ENCODE data around the gene INTS1. TPM values are rescaled to one million over a fixed set of nuclear protein-coding genes. Genes with fewer than 3 reads are reported as not detected.
A peak's percentile ranks its signal among the peaks of the same experiment; 100 is the strongest.

The INTS1 gene
- total RNA-seq, 1 donor = 66.2 TPM

GRCh38 chr7:1459920-1460820, 44.0 kb downstream of the INTS1 start:
- no peak for TF ChIP-seq CTCF (IDR thresholded peaks at IDR 0.05; ENCODE audit: extremely low read depth, low read depth, low read length)
- Histone ChIP-seq H3K27me3 (ENCODE audit: insufficient read depth, low read length) (peaks cover 6% of the 10 kb centered on the region), H3K4me2 (ENCODE audit: insufficient read depth, low read length) (peak overlapping the region; percentile 81), H2AFZ (ENCODE audit: low read length) (peak overlapping the region; percentile 66), H4K20me1 (ENCODE audit: insufficient read depth, low read length) (peaks cover 24% of the 10 kb centered on the region), H3K4me3 (ENCODE audit: insufficient read depth, low read length) (peak overlapping the region; percentile 67), H3K79me2 (ENCODE audit: insufficient read depth, low read length) (peaks cover 36% of the 10 kb centered on the region), H3K4me1 (ENCODE audit: insufficient read depth, low read length) (peaks cover 40% of the 10 kb centered on the region), H3K36me3 (ENCODE audit: insufficient read depth, low read length) (no peaks in the 10 kb centered on the region), H3K27ac (ENCODE audit: low read depth, low read length) (peak overlapping the region; percentile 63), H3K9me3 (ENCODE audit: low read depth, low read length) (no peaks in the 10 kb centered on the region)
- DNase-seq (ENCODE audit: insufficient read length, low spot score, missing footprints) = no peak

- peaks cover 47% of the 10 kb centered on the region for H3K4me1 ChIP-seq (ENCODE audit: insufficient read depth, low read length)
- H3K4me2 ChIP-seq (ENCODE audit: insufficient read depth, low read length) = peak overlapping the region; percentile 95
- no peak overlapping the region for H2AFZ ChIP-seq (ENCODE audit: low read length)
- TF ChIP-seq CTCF (IDR thresholded peaks at IDR 0.05; ENCODE audit: extremely low read depth, low read depth, low read length) = no peak
- peak; percentile 100 for DNase-seq (ENCODE audit: insufficient read length, low spot score, missing footprints)
- peaks cover 43% of the 10 kb centered on the region for H3K79me2 ChIP-seq (ENCODE audit: insufficient read depth, low read length)
- peaks cover 6% of the 10 kb centered on the region for H3K27me3 ChIP-seq (ENCODE audit: insufficient read depth, low read length)
- H3K4me3 ChIP-seq (ENCODE audit: insufficient read depth, low read length) = peak overlapping the region; percentile 83
- H3K27ac ChIP-seq (ENCODE audit: low read depth, low read length) = no peak overlapping the region
- no peaks in the 10 kb centered on the region for H3K9me3 ChIP-seq (ENCODE audit: low read depth, low read length)
- H4K20me1 ChIP-seq (ENCODE audit: insufficient read depth, low read length) = peaks cover 24% of the 10 kb centered on the region
- H3K36me3 ChIP-seq (ENCODE audit: insufficient read depth, low read length) = no peaks in the 10 kb centered on the region
These were observed 44.7 kb downstream of the INTS1 start for GRCh38 chr7:1459512-1459892.

- peaks cover 49% of the 10 kb centered on the region for H3K79me2 ChIP-seq (ENCODE audit: insufficient read depth, low read length)
These were observed 45.3 kb downstream of the INTS1 start, which contains the start of gene MICALL2 for GRCh38 chr7:1458683-1459511. TSS of gene MICALL2 (minus strand) at chr7:1459470. CDS start at chr7:1459326, 144 bp downstream.

More at GRCh38 chr7:1458683-1459511, 45.3 kb downstream of the INTS1 start, which contains the start of gene MICALL2:
- Histone ChIP-seq H3K4me2 (ENCODE audit: insufficient read depth, low read length) (peak within 1 kb of the TSS; percentile 95), H3K27ac (ENCODE audit: low read depth, low read length) (peak within 1 kb of the TSS; percentile 85), H3K36me3 (ENCODE audit: insufficient read depth, low read length) (no peaks in the 10 kb centered on the region), H3K9me3 (ENCODE audit: low read depth, low read length) (no peaks in the 10 kb centered on the region), H2AFZ (ENCODE audit: low read length) (peak within 1 kb of the TSS; percentile 66), H4K20me1 (ENCODE audit: insufficient read depth, low read length) (peaks cover 24% of the 10 kb centered on the region), H3K4me1 (ENCODE audit: insufficient read depth, low read length) (peaks cover 48% of the 10 kb centered on the region), H3K4me3 (ENCODE audit: insufficient read depth, low read length) (peak within 1 kb of the TSS; percentile 83), H3K27me3 (ENCODE audit: insufficient read depth, low read length) (peaks cover under 1% of the 10 kb centered on the region)
- DNase-seq (ENCODE audit: insufficient read length, low spot score, missing footprints) = peak; percentile 100
- no peak for TF ChIP-seq CTCF (IDR thresholded peaks at IDR 0.05; ENCODE audit: extremely low read depth, low read depth, low read length)
